HS-5 (cell line): ENCODE data around the gene PLD1.
"Not testable (repeated sequence)": the region's sequence is repeated elsewhere in the genome, so short reads cannot be mapped to it uniquely, and the experiment has no call there.

Source experiments
- DNase-seq: peaks from one replicate; pipeline ENCODE4 v3.0.0-alpha.2; 2012; ENCODE audit warnings: low read depth

PLD1 gene

DNA sequence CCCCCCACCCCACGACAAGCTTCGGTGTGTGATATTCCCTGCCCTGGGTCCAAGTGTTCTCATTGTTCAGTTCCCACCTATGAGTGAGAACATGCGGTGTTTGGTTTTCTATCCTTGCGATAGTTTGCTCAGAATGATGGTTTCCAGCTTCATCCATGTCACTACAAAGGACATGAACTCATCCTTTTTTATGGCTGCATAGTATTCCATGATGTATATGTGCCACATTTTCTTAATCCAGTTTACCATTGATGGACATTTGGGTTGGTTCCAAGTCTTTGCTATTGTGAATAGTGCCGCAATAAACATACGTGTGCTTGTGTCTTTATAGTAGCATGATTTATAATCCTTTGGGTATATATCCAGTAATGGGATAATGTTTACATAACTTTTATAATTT is 4.4 kb upstream of the PLD1 start:
- not testable (repeated sequence) for DNase-seq

- no peak for DNase-seq
Observed at GRCh38 chr3:171813897-171814460, 3.7 kb upstream of the PLD1 start.

DNA sequence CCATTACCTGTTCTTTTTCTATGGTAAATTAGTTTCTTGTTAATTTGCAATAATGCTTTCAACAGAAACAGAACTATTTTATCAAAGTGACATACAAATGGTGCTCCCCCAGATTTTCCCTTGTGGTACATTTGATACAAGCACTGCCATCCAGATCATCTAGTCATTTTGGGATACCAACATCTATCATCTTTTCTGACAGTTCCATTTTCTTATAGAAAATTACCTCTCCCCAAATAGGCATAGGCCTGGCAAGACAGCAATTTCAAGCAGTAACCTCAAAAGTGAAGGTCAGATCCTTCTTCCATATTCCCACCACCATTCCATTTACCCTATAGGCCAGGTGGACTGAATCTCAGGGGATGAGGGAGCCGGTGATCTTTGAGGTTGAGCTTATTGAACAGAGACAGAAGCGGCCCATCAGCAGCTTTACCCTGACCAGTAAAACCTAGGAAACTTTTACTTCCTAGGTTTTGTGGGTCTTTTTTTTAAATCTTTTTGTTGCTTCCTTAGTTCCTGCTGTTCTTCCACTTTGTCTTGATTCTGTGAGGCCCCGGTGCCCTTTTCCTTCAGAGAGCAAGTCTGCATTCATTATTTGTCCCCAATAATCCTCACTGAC is 3.1 kb upstream of the PLD1 start:
- DNase-seq: no peak

- DNase-seq: no peak
Observed at GRCh38 chr3:171812811-171813210, 2.5 kb upstream of the PLD1 start.

- DNase-seq: no peak
Observed at GRCh38 chr3:171811913-171812335, 1.6 kb upstream of the PLD1 start.

- peak; percentile 97 for DNase-seq
Observed at GRCh38 chr3:171811295-171811912, 1.1 kb upstream of the PLD1 start.

DNA sequence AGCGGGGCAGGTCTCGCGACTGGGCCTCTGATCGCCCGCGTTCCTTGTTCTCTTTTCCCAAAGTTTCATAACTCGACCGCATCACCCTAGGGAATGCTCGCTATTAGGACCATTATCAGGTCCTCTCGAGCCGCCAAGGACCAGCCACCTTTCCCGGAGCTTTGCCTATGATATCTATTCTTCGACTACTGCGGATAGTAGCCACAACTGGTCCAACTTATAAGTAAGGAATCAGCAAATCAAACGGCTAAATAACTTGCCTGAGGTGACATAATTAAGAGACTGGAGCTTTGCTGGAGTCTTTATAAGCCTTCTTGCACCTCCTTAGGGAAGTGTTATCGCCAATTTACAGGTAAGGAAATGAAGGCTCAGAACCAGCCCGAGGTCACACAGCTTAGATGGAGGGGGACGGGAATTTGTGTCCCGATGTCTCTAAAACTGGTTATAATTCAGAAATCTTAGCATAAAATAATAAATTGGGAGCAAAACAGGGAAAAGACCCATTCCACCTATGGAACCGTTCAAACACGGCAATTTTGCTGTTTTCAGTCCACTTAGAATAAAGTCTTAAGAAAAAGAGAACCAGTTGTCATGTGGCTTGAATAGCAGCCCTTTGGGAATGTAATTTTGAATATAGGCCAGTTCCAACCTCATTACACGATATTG is 479 bp upstream of the PLD1 start:
- DNase-seq: no peak

DNA sequence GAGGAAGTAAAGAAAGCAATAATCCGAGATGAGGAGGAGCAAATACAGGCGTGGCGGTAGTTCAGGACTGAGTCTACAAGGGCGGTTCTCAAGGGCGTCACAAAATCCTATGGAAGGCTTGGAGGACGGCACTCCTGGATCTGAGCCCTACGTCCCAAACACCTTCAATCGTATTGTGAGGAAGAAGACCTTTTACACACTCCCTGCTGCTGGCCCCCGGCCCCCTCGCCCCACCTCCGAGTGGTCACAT is 747 bp downstream of the PLD1 start:
- DNase-seq: no peak

DNA sequence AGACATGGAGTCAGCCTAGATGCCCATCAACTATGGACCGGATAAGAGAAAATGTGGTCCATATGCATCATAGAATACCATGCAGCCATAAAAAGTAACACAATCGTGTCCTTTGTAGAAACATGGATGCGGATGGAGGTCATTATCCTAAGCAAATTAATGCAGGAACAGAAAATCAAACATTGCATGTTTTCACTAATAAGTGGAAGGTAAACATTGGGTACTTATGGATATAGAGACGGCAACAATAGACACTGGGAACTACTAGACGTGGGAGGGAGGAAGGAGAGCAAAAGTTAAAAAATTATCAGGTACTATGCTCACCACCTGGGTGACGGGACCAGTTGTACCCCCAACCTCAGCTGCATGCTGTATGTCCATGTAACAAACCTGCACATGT is 2.5 kb downstream of the PLD1 start:
- DNase-seq: no peak

- DNase-seq: no peak
Observed at GRCh38 chr3:171807129-171807675, 3.1 kb downstream of the PLD1 start.

- DNase-seq: peak; percentile 28
Observed at GRCh38 chr3:171806200-171807128, 3.8 kb downstream of the PLD1 start.

DNA sequence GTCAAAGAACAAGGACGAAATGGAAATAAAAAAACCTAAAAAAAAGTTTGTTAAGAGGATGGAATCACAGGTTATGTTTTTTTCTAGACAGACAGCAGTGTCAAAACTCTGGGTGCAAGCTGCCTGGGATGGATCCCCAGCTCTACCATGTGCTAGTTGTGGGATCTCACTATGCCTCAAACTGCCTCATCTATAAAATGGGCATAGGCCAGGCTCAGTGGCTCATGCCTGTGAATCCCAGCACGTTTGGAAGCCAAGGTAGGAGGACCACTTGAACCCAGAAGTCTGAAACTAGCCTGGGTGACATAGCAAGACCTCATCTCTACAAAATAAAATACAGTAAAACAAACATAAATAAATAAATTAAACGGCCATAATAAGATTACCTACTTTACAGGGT is 4.6 kb downstream of the PLD1 start:
- DNase-seq: no peak

DNA sequence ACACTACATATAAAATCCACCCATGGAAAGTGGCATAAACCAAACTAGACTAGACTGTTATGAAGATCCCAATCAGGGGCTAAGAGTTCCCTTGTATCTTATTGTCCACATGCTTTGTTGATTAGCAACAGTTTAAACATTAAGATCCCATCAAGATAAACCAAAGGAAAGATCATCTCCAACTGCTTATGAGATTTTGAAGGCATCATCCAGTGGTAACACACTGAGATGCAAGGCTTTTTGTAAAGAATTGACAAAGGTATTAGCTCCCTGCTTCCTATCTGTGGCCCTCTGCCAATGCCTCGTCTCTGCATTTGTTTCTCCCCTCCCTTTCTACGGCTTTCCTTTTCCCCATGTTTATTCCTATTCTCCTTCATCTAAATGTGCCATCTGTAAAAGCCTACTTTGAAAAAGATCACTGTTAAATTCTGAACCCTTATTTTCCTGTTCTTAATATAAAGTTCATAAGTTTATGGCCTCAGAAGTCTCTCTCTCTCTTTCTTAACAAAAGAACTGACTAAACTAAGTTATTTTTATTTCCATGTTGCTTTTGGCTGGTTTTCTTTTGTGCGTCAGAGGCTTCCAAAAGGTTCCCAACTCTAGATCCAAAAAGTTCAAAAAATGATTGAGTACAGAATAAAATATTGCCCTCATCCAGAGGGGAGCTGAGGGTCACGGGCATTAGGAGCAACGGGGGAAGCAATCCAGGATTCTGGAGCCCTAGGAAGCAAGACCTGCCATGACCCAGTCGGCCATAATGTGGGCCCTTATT is 5.5 kb downstream of the PLD1 start:
- DNase-seq: no peak

DNA sequence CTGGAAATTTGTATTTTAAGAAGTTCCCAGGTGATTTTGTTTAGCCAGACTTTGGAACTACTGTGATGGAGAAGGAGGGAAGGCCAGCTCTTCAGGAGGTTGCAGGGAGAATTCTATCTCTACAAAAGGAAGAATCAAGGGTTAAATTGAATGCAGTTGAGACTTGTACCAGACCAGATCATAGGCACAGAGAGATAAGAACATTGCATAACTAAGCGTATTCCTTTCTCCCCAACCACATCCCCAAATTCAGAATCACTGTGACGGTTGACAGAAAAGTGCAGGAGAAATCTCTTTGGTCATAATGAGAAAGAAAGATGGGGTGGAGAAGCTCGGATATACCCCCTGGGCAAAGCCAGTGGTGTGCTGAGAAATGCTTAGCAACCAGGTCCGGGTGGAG is 7.2 kb downstream of the PLD1 start:
- no peak for DNase-seq

GRCh38 chr3:171802590-171802956 is 7.7 kb downstream of the PLD1 start:
- no peak for DNase-seq

GRCh38 chr3:171801738-171802589 is 8.3 kb downstream of the PLD1 start:
- peak; percentile 82 for DNase-seq

GRCh38 chr3:171799501-171799900 is 10.8 kb downstream of the PLD1 start:
- DNase-seq: no peak

DNA sequence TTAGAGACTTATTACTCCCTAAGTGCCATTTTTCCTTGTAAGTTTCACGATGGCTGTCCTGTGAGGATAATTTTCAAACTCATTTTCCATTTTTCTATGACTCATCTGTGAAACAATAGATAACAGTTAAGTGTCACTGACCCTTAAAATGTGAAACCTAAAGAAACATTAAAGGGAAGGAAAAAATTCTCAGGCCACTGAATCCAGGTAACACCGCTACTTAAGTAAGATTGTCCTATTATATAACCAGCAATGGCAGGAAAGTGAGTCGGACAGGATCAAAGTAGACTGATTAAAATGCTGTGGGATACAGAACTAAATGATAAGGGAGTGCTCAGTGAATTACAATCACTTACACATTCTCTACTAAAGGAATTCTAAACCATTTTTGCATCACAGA is 12.4 kb downstream of the PLD1 start:
- DNase-seq: no peak

- no peak for DNase-seq
Observed at GRCh38 chr3:171797265-171797679, 13.0 kb downstream of the PLD1 start.

DNA sequence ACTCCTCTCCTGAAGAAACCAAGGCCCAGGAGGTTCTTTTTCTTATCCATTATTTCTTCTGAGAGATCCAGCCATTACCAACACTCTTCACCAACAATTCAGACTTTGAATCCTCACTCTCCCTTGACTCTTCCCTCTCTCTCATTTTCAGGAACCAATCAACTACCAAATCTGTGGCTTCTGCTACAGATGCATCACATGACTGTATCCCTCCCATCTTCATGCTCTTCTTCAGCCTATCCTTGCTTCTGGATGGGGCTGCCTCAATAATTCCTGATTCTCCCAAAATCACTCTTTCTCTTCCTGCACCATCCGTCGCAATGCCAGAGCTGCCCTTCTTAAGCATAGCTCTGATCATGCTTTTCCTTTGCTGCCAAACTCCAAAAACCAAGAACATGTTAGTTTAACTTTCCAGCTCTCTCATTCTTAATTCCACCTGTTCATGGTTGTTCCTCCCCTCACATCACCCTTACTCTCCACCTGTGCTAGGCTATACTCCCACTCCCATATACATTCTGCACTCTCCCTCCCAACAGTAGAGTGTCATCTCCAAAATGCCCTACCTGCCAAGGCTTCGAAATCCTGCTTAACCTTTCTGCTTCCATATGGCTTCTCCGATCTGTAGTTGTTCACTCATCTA is 13.5 kb downstream of the PLD1 start:
- no peak for DNase-seq
